ENCODE data around the gene MLF1.

- TF ChIP-seq CTCF (IDR thresholded peaks at IDR 0.05) (no peak), ELF4 (CRISPR knock-in tag; IDR thresholded peaks at IDR 0.05; ENCODE audit: low read depth) (no peak), NFE2L1 (CRISPR knock-in tag; IDR thresholded peaks at IDR 0.05) (no peak), ZNF263 (CRISPR knock-in tag; IDR thresholded peaks at IDR 0.05; ENCODE audit: low read depth) (no peak), FOXJ3 (CRISPR knock-in tag; IDR thresholded peaks at IDR 0.05; ENCODE audit: borderline replicate concordance) (no peak), KAT7 (CRISPR knock-in tag; IDR thresholded peaks at IDR 0.05; ENCODE audit: borderline replicate concordance) (no peak), JUN (CRISPR knock-in tag; IDR thresholded peaks at IDR 0.05) (no peak), NFATC4 (CRISPR knock-in tag; IDR thresholded peaks at IDR 0.05) (no peak), TEAD4 (CRISPR knock-in tag; IDR thresholded peaks at IDR 0.05) (no peak)
These were observed 10.0 kb upstream of the MLF1 start for GRCh38 chr3:158560979-158561378.

Data from WTC11 (cell line).